ENCODE data around the gene PTPRD. TPM values are rescaled to one million over a fixed set of nuclear protein-coding genes. Genes with fewer than 3 reads are reported as not detected.

Gene PTPRD
- total RNA-seq, 1 donor, result 26.3 TPM

DNA sequence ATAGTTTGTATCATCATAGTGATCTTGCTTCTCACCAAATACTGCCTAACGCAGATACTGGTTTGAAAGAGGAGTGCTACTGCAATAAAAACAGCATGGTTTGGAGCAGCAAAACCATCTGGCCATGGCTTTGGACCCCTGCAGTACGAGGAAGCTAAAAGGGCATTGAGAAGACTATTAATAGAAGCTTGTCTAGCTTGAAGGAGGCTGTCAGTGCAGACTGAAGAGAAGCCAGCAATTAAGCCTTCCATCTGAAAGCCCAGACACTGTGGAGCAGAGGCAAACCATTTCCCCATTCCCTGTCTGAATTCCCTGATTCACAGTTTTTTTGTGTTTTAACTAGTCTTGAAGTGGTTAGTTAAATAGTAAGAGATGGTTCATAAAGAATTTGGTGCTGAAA lies 281.6 kb downstream of the PTPRD start:
- H3K4me3 ChIP-seq (ENCODE audit: low read depth, low read length), result no peak overlapping the region
- TF ChIP-seq, protein P1, sequence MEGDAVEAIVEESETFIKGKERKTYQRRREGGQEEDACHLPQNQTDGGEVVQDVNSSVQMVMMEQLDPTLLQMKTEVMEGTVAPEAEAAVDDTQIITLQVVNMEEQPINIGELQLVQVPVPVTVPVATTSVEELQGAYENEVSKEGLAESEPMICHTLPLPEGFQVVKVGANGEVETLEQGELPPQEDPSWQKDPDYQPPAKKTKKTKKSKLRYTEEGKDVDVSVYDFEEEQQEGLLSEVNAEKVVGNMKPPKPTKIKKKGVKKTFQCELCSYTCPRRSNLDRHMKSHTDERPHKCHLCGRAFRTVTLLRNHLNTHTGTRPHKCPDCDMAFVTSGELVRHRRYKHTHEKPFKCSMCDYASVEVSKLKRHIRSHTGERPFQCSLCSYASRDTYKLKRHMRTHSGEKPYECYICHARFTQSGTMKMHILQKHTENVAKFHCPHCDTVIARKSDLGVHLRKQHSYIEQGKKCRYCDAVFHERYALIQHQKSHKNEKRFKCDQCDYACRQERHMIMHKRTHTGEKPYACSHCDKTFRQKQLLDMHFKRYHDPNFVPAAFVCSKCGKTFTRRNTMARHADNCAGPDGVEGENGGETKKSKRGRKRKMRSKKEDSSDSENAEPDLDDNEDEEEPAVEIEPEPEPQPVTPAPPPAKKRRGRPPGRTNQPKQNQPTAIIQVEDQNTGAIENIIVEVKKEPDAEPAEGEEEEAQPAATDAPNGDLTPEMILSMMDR (IDR thresholded peaks at IDR 0.05; ENCODE audit: insufficient read depth, low read depth, low read length), result no peak
- no peak for DNase-seq (ENCODE audit: low read depth)

DNA sequence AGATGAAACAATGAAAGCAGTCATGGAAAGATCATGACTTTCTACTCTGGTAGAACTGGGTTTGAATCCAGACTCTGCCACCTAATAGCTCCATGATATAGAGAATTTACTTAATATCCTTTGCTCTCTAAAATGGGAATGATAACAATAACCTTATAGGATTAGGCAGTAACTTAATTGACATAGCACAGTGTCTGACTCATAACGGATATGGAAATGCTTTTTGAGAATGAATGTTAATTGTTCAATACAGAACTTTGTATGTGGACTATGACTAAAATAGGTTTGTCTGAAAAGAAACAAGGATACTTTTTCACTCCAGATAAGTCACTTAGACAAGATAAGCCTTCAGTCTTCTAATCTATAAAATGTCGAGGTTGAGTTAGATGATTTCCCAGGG lies 330.7 kb downstream of the PTPRD start:
- H3K4me3 ChIP-seq (ENCODE audit: low read depth, low read length), result no peak overlapping the region
- TF ChIP-seq, protein P1 (IDR thresholded peaks at IDR 0.05; ENCODE audit: insufficient read depth, low read depth, low read length), result no peak
- no peak for DNase-seq (ENCODE audit: low read depth)

DNA sequence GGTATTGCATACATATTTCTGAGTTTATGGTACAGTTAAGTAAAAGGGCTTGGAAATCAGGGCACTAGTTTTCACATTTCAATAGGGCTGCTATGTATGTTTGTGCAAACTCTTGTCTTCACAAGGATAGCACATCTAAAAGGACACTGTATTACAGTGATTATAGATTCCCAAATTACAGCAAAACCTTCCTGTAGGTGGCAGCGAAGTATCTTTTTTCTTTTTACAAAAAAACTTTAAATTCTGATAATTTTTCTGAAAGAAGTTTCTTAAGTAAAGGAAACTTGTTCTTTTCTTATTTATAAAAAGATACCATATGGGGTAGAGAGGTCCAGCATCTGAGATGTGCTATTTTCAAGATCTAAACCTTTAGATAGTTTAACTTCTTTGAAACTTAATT lies 337.8 kb downstream of the PTPRD start:
- DNase-seq (ENCODE audit: low read depth), result no peak
- no peak overlapping the region for H3K4me3 ChIP-seq (ENCODE audit: low read depth, low read length)
- TF ChIP-seq, protein P1 (IDR thresholded peaks at IDR 0.05; ENCODE audit: insufficient read depth, low read depth, low read length), result no peak

DNA sequence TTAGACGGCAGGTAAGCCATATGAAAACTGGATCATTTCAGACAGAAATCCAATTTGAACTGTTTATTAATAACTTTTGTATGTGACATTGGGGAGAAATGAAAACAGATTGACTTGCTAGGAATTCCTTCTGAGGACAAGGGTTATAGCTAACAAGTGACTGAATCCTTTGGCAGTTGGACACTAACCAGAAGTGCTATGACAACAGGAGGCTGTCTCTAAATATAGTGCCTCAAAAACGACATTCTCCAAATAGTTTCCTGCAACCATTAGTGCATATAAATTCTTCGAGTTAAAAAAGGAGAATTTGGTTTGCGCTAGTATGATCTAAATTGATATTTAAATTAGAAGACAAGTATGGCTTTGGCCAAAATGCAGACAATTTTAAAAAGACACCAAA lies 338.6 kb downstream of the PTPRD start:
- no peak overlapping the region for H3K4me3 ChIP-seq (ENCODE audit: low read depth, low read length)
- TF ChIP-seq, protein P1 (IDR thresholded peaks at IDR 0.05; ENCODE audit: insufficient read depth, low read depth, low read length), result no peak
- DNase-seq (ENCODE audit: low read depth), result no peak

DNA sequence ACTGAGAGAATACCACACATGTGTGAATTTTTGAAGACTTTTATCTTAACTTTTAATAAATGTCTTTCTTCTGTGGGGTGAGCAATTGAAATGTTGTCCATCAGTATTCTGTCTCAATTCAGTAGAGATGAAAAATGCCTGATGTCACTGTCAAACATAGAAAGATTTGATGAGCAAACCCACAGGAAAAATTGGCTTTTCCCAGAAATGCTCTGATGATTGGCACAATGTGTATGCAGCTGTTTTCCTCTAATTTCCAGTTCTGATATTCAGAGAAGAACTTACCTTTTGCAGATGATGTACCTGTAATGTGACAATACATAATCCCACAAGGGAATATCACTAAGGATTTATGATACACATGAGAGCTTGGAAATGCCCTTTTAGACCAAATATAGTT lies 340.0 kb downstream of the PTPRD start:
- H3K4me3 ChIP-seq (ENCODE audit: low read depth, low read length), result no peak overlapping the region
- no peak for DNase-seq (ENCODE audit: low read depth)
- TF ChIP-seq, protein P1 (IDR thresholded peaks at IDR 0.05; ENCODE audit: insufficient read depth, low read depth, low read length), result no peak

DNA sequence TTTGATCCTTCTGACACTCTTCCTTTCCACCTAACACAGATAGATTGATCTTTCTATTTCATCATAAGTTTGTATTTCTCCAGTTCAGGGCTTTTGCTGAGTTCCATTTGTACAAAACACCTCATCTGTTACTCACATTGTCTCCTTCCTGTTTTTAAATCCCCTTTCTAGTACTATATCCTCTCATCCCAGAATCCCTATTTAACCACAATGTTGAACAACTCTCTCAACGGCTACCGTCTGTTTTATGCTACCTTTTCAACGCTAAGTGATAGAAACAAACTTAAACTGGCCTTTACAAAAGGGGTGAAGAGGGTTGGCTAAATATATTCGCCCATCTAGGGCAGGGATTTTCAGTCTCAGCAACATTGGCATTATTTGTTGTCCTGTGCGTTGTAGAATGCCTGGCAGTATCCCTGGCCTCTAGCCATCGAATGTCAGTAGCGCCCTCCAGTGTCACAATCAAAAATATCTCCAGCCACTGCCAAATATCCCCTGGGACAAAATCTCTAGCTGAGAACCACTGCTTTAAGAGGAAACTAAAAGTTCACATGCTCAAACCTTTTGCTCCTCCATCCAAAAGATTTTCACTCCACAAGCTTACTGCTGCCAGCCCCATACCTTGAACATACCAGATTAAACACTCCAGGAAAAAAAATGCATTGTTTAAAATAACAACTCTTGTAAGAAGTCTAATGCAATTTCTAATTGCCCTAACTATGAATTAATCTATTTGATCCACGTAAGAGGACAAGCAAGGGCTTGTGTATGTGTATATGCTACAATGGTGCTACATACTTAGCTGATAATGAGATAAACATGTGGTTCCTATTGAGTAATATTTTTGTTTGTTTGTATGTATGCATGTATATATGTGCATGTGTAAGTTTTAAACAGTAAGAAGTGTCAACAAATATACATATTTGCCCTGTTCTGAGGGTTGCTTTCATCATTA lies 344.0 kb downstream of the PTPRD start:
- no peak overlapping the region for H3K4me3 ChIP-seq (ENCODE audit: low read depth, low read length)
- DNase-seq (ENCODE audit: low read depth), result peak; percentile 14
- TF ChIP-seq, protein P1 (IDR thresholded peaks at IDR 0.05; ENCODE audit: insufficient read depth, low read depth, low read length), result peak; percentile 31

Data from fibroblast of villous mesenchyme (primary cell).